GM12878 (cell line): ENCODE results near the gene NUP50.

Source experiments
- EGR1 ChIP-seq, 2 experiments: IDR thresholded peaks; 1 replicate in 1 of 2; 2 replicates in 1 of 2; pipeline ENCODE4 v1.6.1; 2011 to 2012; ENCODE audit warnings: low read depth in 2 of 2, low read length in 2 of 2, borderline replicate concordance in 1 of 2, mild to moderate bottlenecking in 1 of 2, moderate library complexity in 1 of 2
- EZH2 ChIP-seq: IDR thresholded peaks from 2 replicates; pipeline ENCODE4 v1.6.1; 2012; ENCODE audit warnings: low read depth, mild to moderate bottlenecking, control low read depth, inconsistent platforms, low read length, borderline replicate concordance; ENCODE audit not compliant: control insufficient read depth
- MYC ChIP-seq: IDR thresholded peaks from 2 replicates; pipeline ENCODE4 v1.6.1; 2011; ENCODE audit warnings: mild to moderate bottlenecking, low read length, moderate library complexity, inconsistent platforms; ENCODE audit not compliant: insufficient read depth, insufficient replicate concordance, insufficient read length, severe bottlenecking
- NRF1 ChIP-seq: conservative IDR thresholded peaks from 2 replicates; pipeline ENCODE4 v1.6.1; 2011; ENCODE audit warnings: mild to moderate bottlenecking, low read depth, low read length, improper control_type of control experiment
- POLR2A ChIP-seq: IDR thresholded peaks from 2 replicates; pipeline ENCODE4 v1.6.1; 2011; ENCODE audit warnings: low read depth, mild to moderate bottlenecking, low read length
- RELA ChIP-seq: fragments of 450-650 bp; IDR thresholded peaks from 2 replicates; pipeline ENCODE4 v1.8.0; 2014; ENCODE audit warnings: borderline replicate concordance; ENCODE audit not compliant: partially characterized antibody
- RFX5 ChIP-seq: IDR thresholded peaks from 2 replicates; pipeline ENCODE4 v1.6.1; 2011; ENCODE audit warnings: low read depth, low read length, improper control_type of control experiment
- TCF12 ChIP-seq: IDR thresholded peaks from 2 replicates; pipeline ENCODE4 v1.6.1; 2011; ENCODE audit warnings: low read depth, mild to moderate bottlenecking, low read length
- TF ChIP-seq, protein P1 (sequence below), 3 experiments: IDR thresholded peaks in 2 of 3; conservative IDR thresholded peaks in 1 of 3; 2 replicates each; pipeline ENCODE4 v1.5.1; 2011; ENCODE audit warnings: low read depth in 3 of 3, low read length in 3 of 3, mild to moderate bottlenecking in 3 of 3, control low read depth in 2 of 3, moderate library complexity in 2 of 3, inconsistent platforms in 1 of 3, mixed read lengths in 1 of 3; ENCODE audit not compliant: control insufficient read depth in 2 of 3, insufficient read depth in 1 of 3; ENCODE audit errors: extremely low read depth in 1 of 3
- TF ChIP-seq, protein P2 (sequence below): IDR thresholded peaks from 2 replicates; pipeline ENCODE4 v1.6.1; 2011; ENCODE audit warnings: low read depth, low read length, improper control_type of control experiment, borderline replicate concordance
- TF ChIP-seq, protein P3 (sequence below): IDR thresholded peaks from 2 replicates; pipeline ENCODE4 v1.6.1; 2011; ENCODE audit warnings: mild to moderate bottlenecking, low read depth, low read length, moderate library complexity; ENCODE audit not compliant: insufficient replicate concordance

DNA sequence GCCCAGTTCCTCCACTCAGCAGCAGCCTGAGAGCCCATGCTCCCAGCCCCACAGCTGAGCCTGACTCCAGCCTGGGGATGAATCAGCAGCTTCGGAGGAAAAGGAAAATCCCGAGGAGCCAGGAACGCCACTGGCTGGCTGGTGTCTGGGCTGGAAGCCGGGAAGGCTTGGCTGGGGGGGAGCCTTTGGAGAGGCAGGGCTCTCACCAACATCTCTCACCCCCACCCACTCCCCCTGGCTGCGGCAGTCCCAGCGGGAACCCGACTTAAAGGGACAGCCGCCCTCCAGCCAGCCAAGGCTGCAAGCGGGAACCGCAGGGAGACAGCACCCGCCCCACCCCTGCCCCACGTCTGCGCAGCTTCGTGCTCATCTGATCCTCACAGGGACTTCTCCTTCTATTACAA, 48.6 kb downstream of the NUP50 start:
- TF ChIP-seq EZH2 (no peak), NRF1 (no peak), MYC (no peak), POLR2A (no peak), RELA (no peak), RFX5 (no peak), EGR1 (IDR thresholded peaks at IDR 0.05; ENCODE audit: borderline replicate concordance in 1 of 2, low read depth in 2 of 2, low read length in 2 of 2) (no peak), TCF12 (no peak)
- TF ChIP-seq, protein P1, sequence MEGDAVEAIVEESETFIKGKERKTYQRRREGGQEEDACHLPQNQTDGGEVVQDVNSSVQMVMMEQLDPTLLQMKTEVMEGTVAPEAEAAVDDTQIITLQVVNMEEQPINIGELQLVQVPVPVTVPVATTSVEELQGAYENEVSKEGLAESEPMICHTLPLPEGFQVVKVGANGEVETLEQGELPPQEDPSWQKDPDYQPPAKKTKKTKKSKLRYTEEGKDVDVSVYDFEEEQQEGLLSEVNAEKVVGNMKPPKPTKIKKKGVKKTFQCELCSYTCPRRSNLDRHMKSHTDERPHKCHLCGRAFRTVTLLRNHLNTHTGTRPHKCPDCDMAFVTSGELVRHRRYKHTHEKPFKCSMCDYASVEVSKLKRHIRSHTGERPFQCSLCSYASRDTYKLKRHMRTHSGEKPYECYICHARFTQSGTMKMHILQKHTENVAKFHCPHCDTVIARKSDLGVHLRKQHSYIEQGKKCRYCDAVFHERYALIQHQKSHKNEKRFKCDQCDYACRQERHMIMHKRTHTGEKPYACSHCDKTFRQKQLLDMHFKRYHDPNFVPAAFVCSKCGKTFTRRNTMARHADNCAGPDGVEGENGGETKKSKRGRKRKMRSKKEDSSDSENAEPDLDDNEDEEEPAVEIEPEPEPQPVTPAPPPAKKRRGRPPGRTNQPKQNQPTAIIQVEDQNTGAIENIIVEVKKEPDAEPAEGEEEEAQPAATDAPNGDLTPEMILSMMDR (IDR thresholded peaks at IDR 0.05 in 2 of 3, conservative IDR thresholded peaks at IDR 0.05 in 1 of 3; ENCODE audit: control insufficient read depth in 2 of 3, extremely low read depth in 1 of 3, insufficient read depth in 1 of 3, low read depth in 3 of 3, low read length in 3 of 3), result no peak
- TF ChIP-seq, protein P2, sequence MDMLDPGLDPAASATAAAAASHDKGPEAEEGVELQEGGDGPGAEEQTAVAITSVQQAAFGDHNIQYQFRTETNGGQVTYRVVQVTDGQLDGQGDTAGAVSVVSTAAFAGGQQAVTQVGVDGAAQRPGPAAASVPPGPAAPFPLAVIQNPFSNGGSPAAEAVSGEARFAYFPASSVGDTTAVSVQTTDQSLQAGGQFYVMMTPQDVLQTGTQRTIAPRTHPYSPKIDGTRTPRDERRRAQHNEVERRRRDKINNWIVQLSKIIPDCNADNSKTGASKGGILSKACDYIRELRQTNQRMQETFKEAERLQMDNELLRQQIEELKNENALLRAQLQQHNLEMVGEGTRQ, result no peak
- TF ChIP-seq, protein P3, sequence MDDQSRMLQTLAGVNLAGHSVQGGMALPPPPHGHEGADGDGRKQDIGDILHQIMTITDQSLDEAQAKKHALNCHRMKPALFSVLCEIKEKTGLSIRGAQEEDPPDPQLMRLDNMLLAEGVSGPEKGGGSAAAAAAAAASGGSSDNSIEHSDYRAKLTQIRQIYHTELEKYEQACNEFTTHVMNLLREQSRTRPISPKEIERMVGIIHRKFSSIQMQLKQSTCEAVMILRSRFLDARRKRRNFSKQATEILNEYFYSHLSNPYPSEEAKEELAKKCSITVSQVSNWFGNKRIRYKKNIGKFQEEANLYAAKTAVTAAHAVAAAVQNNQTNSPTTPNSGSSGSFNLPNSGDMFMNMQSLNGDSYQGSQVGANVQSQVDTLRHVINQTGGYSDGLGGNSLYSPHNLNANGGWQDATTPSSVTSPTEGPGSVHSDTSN, result no peak
